ENCODE data around the gene ATL1.

DNA sequence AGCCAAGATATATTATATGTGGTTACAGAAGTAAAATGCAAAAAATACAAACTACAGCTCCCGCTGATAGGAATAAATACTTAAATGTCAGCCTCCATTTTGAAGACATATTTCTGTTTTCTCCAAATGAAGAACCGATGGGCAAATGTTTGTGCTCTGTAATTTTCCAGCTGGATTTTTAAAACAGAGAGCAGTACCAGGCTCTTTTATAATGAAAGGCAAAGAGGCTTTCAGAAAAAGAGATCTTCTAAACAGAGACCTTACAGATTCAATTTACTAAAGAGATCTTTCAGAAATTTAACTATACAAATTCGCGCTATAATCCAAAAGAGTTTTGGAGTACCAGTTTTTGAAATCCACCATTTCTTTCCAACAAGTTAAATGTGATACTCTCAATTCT lies 47.5 kb upstream of the ATL1 start:
- TF ChIP-seq POLR2A (IDR thresholded peaks at IDR 0.05; ENCODE audit: low read length) (no peak), GATA1 (IDR thresholded peaks at IDR 0.05; ENCODE audit: low read depth, low read length) (no peak)
